GM21529 (cell line): ENCODE data around the gene HLA-DPB1.
"Not testable (repeated sequence)": the region's sequence is repeated elsewhere in the genome, so short reads cannot be mapped to it uniquely, and the experiment has no call there.

Experiments
- ATAC-seq: cut with Tn5 transposase; IDR thresholded peaks from one replicate; pipeline ENCODE4 v1.9.1; 2021; ENCODE audit not compliant: unreplicated experiment

Gene HLA-DPB1

DNA sequence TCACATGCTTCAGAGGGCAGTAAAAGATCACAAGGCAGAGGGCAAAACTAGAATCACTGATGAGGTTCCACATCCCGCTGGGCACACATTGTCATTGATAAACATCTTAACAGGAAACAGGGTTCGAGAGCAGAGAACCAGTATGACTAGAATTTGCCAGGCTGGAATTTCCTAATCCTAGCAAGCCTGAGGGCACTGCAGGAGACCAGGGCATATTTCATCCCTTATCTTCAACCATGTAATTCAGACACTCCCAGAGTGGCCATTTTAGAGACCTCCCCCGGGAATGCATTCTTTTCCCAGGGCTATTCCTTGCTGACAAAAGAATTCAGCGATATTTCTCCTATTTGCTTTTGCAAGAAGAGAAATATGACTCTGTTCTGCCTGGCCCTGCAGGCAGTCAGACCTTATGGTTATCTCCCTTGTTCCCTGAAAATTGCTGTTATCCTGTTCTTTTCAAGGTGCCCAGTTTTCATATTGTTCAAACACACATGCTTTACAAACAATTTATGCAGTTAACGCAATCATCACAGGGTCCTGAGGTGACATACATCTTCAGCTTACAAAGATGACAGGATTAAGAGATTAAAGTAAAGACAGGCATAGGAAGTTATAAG lies 25.4 kb downstream of the HLA-DPB1 start:
- ATAC-seq: not testable (repeated sequence)

DNA sequence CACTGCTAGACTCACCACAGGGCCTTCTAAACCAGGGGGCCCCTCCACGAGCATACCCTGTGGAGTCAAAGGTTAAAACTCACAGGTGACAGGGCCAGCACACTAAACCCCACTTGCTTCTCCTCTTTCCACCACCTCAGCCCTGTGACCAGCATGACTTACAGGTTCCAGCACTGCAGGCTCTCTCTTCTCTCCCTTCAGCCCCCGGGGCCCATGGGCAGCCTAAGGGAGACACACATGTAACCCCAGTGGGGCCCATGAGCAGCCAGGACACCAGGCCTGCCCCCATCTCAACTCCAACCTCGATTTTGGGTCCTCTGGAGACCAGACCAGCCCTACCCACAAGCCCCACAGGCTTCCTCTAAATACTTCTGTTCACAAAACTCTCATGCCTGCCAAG lies 28.0 kb downstream of the HLA-DPB1 start:
- ATAC-seq: no peak

DNA sequence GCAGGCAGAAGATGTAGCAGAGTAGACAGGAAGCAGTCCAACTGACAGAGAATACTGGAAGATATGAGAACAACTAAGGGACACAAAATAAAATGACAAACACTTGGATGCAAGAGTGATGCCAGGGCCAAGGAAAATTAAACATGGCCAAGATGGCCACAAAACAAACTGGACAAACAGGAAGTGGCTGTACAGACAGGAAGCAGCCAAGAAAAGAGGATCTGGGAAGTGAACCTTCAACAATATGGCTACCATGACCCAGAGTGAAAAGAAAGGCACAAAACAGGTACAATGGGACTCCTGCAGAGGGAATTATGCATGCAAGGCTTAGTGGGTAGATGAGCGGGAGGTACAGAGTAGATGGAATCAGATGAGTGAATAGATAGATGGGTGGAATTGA lies 29.1 kb downstream of the HLA-DPB1 start:
- no peak for ATAC-seq

DNA sequence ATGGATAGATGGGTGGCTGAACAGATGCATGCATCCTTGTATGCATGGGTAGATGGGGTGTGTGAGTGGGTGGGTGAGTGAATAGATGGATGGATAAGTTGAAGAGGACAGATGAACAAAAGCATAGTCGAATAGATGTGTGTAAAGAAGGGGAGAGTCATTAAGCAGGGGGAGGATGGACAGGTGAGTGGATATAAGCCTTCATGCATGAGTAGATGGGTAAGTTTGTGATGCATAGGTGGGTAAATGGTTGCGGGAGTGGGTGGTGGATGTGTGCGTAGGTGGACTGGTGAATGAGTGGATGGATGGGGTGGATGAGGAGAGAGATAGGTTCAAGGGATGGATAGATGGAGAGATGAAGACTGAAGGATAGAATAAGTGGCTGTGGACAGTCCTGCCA lies 29.6 kb downstream of the HLA-DPB1 start:
- no peak for ATAC-seq

DNA sequence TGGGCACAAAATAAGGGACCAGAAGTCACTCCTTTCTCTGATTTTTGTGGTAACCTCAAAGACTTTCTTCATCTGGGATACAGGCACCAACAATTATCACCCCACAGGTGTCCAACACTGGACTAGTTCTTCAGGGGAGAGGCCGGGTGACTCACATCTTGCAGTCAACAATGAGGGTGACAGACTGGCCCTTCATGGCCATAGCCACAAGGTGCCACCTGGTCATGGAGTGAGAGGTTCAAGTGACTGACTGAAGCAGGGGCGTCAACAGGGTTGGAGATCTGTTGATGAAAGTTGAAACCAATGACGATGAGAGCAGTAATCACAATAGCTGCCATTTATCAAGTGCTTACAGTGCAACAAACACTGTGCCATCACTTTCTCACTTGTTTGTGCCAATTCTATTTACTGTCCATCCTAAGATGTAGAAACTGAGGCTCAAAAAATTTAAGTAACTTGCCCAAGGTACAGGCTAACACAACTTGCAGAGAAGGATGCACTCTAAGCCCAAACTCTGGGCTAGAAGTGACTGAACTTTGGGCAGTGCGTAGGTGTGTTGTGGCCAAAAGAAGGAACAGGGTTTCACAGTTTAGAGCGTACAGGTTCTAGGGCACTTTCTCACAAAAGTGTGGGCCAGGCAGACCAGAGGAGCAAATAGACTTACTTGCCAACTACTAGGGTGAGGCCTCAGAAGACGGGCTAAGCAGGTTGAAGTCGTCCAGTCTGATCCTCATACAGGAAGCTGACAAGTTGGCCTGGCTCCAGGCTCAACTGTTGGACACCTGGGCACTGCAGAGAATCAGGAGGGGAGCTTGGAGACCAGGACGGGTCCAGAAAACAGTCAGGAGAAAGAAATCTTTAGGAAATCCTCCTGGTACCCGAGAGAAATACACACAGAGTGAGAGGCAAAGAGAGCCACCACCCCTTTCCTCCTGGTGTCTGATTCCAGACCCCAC lies 30.4 kb downstream of the HLA-DPB1 start:
- no peak for ATAC-seq

DNA sequence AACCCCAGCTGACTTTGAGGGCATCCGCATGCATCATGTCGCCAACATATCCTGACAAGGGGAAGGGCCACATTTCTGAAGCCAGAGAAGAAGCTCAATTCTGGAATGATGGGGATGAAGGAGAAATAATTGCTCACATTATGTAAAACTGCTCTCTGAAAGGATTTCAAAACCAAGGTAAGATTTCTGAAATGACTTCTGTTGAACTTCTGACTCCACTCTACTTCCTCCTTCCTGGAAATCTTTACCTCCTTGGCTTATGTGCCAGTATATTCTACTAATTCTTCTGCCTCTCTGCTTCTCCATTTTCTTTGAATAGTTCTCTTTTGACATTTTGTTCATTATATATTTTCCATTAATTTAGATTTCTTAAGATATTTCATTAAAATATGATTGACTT lies 31.9 kb downstream of the HLA-DPB1 start:
- ATAC-seq: no peak

DNA sequence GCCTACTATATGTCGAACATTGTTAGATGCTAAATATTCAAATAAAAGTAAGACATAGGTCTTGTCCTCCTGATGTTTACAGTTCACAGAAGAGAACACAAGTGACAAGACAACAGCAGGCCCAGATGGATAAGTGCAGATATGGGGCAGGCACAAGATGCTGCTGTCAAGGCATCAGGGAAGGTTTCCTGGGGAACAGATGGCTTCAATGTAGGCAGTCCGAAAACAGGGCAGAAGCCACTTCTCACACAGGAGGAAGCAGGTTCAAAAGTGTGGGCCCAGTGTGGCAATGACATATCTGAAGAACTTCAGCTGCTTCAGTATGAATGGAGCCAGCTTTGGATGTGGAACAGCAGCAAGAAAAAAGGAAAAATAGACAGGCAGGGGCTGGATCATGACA lies 32.5 kb downstream of the HLA-DPB1 start:
- no peak for ATAC-seq

DNA sequence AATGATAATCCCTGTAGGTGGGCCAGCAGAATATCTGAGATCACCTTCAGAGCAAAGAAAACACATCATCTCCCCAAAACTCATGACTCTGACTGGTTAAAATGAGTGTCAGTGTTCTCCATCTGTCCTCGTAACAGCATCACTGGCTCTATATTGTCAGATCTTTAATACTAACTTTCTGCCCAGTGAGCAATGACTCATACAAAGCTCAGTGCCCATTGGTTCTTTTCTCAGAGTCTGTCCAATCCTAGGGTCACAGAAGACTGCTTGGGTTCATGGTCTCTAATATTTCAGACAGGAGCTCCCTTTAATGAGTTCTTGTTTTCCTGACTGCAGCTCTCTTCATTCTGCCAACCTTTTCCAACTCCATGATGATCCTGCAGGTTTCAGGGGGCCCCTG lies 36.4 kb downstream of the HLA-DPB1 start:
- ATAC-seq: peak; percentile 85

DNA sequence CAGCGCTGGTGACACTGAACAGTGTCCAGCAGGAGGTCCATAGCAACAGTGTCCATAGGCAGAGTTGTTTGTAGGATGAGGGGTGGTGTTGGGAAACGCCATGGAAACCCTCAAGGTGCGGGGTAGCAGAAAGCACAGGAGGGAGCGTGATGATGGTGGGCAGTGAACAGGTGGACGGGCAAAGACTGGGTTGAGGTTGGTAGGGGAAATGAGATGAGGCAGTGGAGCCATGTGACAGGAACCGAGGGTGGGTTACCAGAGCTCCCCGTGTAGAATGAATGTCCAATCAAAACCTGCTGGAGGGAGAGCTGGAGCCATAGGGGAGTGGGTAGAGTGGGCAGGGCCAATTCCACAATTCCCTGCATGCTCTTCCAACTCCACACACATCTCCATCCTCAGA lies 38.0 kb downstream of the HLA-DPB1 start:
- no peak for ATAC-seq

DNA sequence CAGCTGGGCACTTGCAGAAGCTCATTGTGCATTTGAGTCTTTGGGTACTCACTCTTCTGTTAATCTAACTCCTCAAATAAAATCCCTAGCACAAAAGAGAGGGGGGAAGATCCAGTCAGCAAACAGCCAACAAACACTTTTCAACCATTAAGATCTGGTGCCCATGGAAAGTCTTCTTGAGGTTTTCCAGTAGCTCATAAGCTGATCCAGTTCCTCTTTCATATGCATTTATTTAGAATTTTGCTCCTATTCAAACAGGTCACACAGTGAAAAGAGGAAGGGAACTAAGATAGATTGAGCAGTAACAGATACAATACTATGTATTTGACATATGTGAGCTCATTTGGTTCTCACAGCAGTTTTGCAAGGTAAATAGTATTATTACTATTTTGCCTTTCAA lies 38.6 kb downstream of the HLA-DPB1 start:
- peak; percentile 39 for ATAC-seq

DNA sequence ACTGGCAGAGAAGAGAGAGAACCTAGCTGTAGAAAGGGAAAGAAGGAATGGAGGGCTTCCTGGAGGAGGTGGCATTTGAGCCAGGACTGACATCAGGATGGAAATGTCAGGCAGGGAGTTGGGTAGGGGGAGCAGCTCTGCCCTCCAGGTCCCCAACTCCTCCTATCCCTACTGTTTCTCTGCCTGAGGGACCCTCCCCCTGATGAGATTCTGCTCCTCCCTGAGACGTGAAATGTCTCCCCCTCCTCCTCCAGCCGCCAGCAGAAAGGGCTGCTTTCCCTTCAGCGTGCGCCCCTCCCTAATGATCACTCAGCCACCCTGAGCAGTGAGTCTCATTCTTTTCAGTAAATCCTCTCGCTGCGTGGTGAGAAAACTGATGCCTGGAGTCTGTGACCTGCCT lies 40.6 kb downstream of the HLA-DPB1 start:
- ATAC-seq: no peak

DNA sequence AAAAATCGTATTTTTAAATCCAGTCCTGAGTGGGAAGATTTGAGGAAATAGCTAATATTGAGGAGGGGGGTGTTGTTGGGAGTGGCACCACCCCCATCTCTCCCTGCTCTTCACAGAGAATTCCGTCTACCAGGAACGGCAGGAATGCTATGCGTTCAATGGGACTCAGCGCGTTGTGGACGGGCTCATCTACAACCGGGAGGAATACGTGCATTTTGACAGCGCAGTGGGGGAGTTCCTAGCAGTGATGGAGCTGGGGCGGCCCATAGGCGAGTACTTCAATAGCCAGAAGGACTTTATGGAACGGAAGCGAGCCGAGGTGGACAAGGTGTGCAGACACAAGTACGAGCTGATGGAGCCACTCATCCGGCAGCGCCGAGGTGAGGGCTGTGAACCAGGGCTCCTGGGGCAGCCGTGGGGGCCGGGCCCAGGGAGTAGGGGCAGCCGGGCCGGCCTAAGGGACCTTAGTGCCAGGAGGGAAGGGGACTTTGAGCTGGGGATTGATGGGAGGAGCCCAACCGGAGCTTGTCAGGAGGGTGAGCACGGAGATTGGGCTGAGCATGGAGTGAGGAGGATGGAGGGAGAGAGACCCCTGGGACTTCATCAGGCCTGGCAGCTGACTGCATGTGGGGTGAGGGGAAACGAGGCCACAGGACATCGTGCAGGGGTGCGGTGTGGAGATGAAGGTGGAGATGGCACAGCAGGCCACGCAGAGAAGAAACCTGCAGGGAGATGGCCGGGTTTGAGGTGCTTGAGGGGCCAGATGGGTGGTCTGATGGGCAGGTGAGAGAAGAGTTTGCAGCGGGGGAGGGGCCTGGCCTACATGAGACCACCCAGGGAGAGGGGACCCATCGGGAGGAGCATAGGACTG lies 41.3 kb downstream of the HLA-DPB1 start:
- ATAC-seq: no peak

DNA sequence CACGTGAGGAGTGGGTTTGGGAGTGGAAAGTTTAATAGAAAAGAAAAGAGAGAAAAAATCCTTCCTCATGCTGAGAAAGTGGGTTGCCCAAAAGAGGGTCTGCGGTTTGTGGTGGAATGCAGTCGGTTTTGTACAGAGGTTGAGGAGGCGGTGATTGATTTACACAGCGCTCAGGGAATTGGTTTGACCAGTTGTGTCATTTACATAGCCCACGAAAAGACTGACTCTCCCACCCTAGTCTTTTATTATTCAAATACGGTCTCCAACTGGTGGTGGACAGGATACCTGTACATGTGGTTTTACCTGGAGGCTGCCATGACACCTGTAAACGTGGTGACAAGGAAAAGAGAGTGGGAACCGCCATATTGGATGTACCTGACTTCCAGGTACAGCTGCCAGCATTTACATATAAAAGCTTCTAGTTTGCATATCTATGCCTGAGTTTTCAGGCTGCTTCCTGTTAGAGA lies 42.1 kb downstream of the HLA-DPB1 start:
- ATAC-seq: no peak

DNA sequence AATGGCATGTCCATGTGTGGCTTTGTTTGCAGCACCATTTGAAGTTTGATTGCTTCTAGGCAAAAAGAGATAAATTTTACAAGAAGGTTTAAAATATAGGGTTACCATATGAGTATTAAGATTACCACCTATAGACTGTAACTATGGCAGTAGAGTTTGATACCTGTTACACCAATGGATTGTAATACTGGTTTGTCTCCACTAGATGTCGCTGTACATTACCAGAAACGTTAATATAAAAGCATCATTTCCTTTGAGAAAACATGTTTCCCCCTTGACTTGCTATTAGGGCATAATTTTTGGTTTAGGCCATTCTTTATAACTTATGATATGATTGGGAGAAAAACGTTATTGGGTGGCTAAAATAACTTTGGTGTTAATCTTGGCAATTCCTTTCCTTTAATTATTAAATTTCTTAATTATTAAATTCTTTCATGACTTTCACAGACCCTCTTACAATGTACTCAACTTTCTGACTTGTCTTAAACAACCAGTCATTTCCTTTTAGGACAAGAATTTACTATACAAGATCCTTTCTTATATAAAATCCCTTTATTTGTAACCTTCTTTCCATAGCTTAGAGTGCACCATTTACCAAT lies 42.8 kb downstream of the HLA-DPB1 start:
- no peak for ATAC-seq

DNA sequence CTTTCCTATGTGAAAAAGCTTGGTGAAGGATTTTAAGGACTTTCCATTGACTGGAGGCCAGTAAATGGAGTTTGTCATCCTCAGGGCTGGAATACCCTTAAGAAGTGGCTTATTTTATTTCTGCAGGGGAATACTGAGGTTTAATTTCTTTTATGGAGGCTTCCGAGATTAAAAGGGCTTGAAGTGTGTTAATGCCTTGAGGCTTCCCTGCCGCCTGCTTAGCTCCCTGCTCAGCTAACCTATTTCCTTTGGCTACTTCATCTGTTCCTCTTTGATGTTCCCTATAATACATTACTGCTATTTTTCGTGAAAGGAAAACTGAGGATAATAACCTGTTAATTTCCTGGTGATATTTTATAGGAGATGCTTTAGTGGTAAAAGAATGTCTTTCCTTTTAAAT lies 44.2 kb downstream of the HLA-DPB1 start:
- ATAC-seq: no peak

DNA sequence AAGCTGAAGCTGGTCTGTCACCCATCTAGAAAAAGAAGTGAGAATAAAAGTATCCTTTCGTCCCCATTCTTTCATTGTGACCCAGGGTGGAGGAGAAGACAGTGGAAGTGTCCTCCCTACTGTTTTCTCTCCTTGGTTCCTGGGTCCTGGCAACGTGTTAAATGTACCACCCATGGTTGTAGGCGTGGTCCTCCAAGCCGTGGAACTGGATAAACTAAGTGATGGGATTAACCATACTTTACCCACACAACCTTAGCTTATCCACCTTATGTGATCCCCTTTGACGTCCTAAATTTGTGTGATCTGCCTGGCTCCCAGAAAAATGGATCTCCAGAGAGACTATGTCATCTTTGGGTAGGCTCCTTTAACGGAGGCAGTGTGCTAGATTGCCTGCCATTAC lies 47.4 kb downstream of the HLA-DPB1 start:
- no peak for ATAC-seq

DNA sequence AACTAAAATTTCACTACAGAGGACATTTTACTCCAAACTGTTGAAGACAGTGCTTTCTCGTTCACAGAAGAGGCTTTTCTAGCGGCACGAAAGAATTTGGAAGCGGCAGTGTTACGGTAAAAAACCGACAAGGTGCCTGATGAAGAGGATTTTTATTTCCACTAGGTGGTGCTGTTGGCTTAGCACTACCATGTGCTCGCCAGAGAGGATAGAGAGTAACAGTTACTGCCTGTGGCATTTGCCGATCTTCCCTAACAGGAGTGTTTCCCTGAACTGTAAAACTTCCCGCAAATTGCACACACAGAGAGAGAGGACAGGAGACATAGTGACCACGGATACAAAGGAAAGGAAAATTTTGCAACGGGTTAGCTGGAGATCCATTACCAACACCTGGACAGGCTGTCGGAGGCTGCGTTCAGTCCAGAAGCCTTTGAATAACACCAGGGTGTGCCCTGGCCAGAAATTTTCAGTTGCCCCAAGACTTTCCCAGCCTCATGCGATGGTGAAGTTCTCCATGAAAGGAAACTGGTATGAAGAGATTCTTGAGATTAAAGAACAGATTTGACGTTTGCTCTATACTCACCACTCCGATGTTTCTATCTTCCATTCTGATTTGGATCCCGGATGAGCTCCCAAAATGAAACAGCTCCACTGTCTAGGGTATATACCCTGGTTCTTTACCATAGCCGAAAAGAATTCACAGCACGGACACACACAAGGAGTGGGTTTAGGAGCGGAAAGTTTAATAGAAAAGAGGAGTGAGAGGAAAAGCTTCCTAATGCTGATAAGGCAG lies 48.1 kb downstream of the HLA-DPB1 start:
- no peak for ATAC-seq

DNA sequence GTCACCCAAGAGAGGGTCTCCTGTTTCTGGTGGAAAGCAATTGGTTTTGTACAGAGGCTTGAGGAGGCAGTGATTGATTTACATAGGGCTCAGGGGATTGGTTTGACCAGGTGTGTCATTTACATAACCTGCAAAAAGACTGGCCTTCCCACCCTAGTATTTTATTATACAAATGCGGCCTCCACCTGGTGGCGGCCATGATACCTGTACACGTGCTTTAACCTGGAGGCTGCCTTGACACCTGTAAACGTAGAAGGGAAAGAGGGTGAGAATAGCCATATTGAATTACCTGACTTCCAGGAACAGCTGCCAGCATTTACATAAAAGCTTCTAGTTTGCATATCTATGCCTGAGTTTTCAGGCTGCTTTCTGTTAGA lies 48.7 kb downstream of the HLA-DPB1 start:
- no peak for ATAC-seq

DNA sequence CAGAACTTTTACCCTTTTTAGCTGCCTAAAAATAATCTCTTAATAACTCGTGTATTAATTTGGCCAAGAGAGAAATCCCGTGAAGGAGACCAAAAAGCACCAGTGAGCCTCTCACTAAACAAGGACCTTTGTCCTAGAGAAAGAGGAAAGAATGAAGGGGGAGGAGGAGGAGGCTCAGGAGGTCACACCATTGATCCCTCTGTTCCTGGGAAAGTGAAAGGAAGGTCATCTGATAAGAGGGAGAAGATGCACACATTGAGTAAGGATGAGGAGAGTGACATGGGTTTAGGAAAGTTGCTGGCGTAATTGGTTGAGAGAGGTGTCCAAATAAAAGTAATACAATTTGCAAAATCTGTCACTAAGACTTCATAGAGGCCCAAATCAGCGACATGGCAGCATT lies 49.2 kb downstream of the HLA-DPB1 start:
- ATAC-seq: no peak

DNA sequence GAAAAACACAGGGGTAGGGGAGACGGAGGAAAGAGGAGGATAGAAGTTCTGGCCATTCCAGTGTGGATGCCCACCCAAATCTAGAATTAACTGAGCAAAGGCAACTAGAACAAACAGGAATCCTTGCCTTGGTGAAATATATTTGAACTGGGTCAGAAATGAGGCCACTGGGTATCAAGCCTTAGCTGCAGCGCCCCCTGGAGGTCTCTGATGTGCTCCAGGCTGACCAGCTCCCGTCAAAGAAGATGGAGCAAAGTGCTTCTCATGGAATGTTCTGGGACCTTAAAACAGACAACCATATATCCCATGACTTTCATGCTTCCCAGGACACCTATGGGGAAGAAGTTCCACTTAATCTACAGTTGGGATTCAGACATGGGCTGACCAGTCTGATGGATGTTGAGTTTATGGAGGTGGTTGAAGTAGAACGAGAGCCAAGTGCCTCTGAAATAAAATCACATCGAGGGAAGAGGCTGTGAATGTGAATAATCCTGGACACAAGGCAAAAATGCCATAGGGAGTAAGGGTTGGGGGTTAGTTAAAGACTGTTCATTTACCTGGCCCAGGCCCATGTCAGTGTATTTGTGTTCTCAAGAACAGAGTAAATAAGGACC lies 50.4 kb downstream of the HLA-DPB1 start:
- no peak for ATAC-seq
